GM23338 (cell line): ENCODE measurements around the gene TMA7B. TPM values are rescaled to one million over a fixed set of nuclear protein-coding genes. Genes with fewer than 3 reads are reported as not detected.

Experiments
- ATAC-seq: fragments of 200-7000 bp; cut with Tn5 transposase; 3 replicates; pipeline ENCODE4 v1.9.1; 2020
- DNase-seq: peaks from one replicate; pipeline ENCODE4 v3.0.0-alpha.2; 2015; ENCODE audit warnings: low spot score
- H2AFZ ChIP-seq: fragments of 200-600 bp; sonication (generic); 2 replicates; pipeline ENCODE4 v1.8.0; 2016; ENCODE audit warnings: antibody characterized with exemption, mild to moderate bottlenecking, moderate library complexity
- H3F3A ChIP-seq: fragments of 200-600 bp; sonication (generic); replicated peaks from 2 replicates; pipeline ENCODE4 v1.8.0; 2017; ENCODE audit warnings: antibody characterized with exemption, mixed run types, low read depth
- H3K27ac ChIP-seq: fragments of 200-600 bp; sonication (generic); 2 replicates; pipeline ENCODE4 v1.6.1; 2016; ENCODE audit warnings: low read depth
- H3K27me3 ChIP-seq: fragments of 200-600 bp; sonication (generic); 2 replicates; pipeline ENCODE4 v1.8.0; 2016; ENCODE audit warnings: mild to moderate bottlenecking, mixed run types, moderate library complexity; ENCODE audit not compliant: insufficient read depth
- H3K36me3 ChIP-seq: fragments of 200-600 bp; sonication (generic); 2 replicates; pipeline ENCODE4 v1.8.0; 2016; ENCODE audit warnings: mild to moderate bottlenecking; ENCODE audit not compliant: insufficient read depth
- H3K4me1 ChIP-seq: fragments of 200-600 bp; sonication (generic); 2 replicates; pipeline ENCODE4 v1.8.0; 2016; ENCODE audit warnings: mild to moderate bottlenecking, moderate library complexity; ENCODE audit not compliant: insufficient read depth
- H3K4me2 ChIP-seq: fragments of 200-600 bp; sonication (generic); 2 replicates; pipeline ENCODE4 v1.7.1; 2017; ENCODE audit warnings: mixed run types
- H3K4me3 ChIP-seq: fragments of 200-600 bp; sonication (generic); 2 replicates; pipeline ENCODE4 v1.6.1; 2016; ENCODE audit warnings: mixed run types
- H3K79me2 ChIP-seq: fragments of 200-600 bp; sonication (generic); replicated peaks from 2 replicates; pipeline ENCODE4 v1.8.0; 2017; ENCODE audit warnings: mild to moderate bottlenecking; ENCODE audit not compliant: insufficient read depth
- H3K9me2 ChIP-seq: fragments of 200-600 bp; sonication (generic); 2 replicates; pipeline ENCODE4 v1.8.0; 2017; ENCODE audit not compliant: insufficient read depth
- H4K20me1 ChIP-seq: fragments of 200-600 bp; sonication (generic); replicated peaks from 2 replicates; pipeline ENCODE4 v1.8.0; 2017; ENCODE audit warnings: mild to moderate bottlenecking; ENCODE audit not compliant: insufficient read depth
- H3K27ac Mint-ChIP-seq: 2 replicates; pipeline ENCODE4 v1.8.0; 2020; ENCODE audit warnings: inconsistent platforms, mild to moderate bottlenecking, moderate library complexity, mixed read lengths
- H3K27me3 Mint-ChIP-seq: 3 replicates; pipeline ENCODE4 v1.8.0; 2022; ENCODE audit warnings: low read depth, mild to moderate bottlenecking, moderate library complexity, mixed read lengths, inconsistent platforms; ENCODE audit not compliant: insufficient read depth, poor library complexity
- H3K36me3 Mint-ChIP-seq: 3 replicates; pipeline ENCODE4 v1.8.0; 2021; ENCODE audit warnings: low read depth, mild to moderate bottlenecking, inconsistent platforms, moderate library complexity, mixed read lengths
- H3K4me1 Mint-ChIP-seq: 3 replicates; pipeline ENCODE4 v1.8.0; 2020; ENCODE audit warnings: mild to moderate bottlenecking, inconsistent platforms, mixed read lengths
- H3K4me3 Mint-ChIP-seq: 3 replicates; pipeline ENCODE4 v1.8.0; 2021; ENCODE audit warnings: moderate library complexity, mild to moderate bottlenecking, inconsistent platforms, mixed read lengths
- H3K9me3 Mint-ChIP-seq: 3 replicates; pipeline ENCODE4 v1.8.0; 2020; ENCODE audit warnings: moderate library complexity, mild to moderate bottlenecking, inconsistent platforms, mixed read lengths
- CREB1 ChIP-seq: fragments of 250-450 bp; sonication (Bioruptor Pico); IDR thresholded peaks from 2 replicates; pipeline ENCODE4 v1.5.0; 2020; ENCODE audit warnings: low read depth, mild to moderate bottlenecking, moderate library complexity
- CTCF ChIP-seq, 2 experiments: fragments of 200-600 bp in 1 of 2; sonication (generic) in 1 of 2; conservative IDR thresholded peaks; 2 replicates each; pipeline versions ENCODE4 v1.5.1 to v1.6.1; 2016 to 2017; ENCODE audit warnings: antibody characterized with exemption in 2 of 2, low read depth in 2 of 2, mild to moderate bottlenecking in 2 of 2, moderate library complexity in 1 of 2
- ETS1 ChIP-seq: IDR thresholded peaks from 2 replicates; pipeline ENCODE4 v1.6.1; 2016; ENCODE audit warnings: antibody characterized with exemption
- EZH2 ChIP-seq: fragments of 200-600 bp; sonication (generic); IDR thresholded peaks from one replicate; pipeline ENCODE4 v1.8.0; 2017; ENCODE audit warnings: antibody characterized with exemption, mild to moderate bottlenecking, low read depth; ENCODE audit not compliant: unreplicated experiment
- EZH2phosphoT487 ChIP-seq: fragments of 200-600 bp; sonication (generic); IDR thresholded peaks from one replicate; pipeline ENCODE4 v1.8.1; 2018; ENCODE audit warnings: antibody characterized with exemption; ENCODE audit not compliant: unreplicated experiment
- JUNB ChIP-seq: IDR thresholded peaks from one replicate; pipeline ENCODE4 v1.6.1; 2016; ENCODE audit warnings: antibody characterized with exemption; ENCODE audit not compliant: unreplicated experiment
- POLR2AphosphoS5 ChIP-seq: IDR thresholded peaks from 2 replicates; pipeline ENCODE4 v1.6.1; 2016; ENCODE audit warnings: antibody characterized with exemption, low read depth
- ZNF331 ChIP-seq: fragments of 250-450 bp; sonication (Bioruptor Pico); IDR thresholded peaks from 2 replicates; pipeline ENCODE4 v1.5.0; 2020; ENCODE audit warnings: low read depth, mild to moderate bottlenecking, moderate library complexity
- ZNF462 ChIP-seq: fragments of 250-450 bp; sonication (Bioruptor Pico); IDR thresholded peaks from 2 replicates; pipeline ENCODE4 v1.5.0; 2020; ENCODE audit warnings: mild to moderate bottlenecking, moderate library complexity
- polyA plus RNA-seq: library from polyadenylated mRNA; unstranded; fragments of >200 nt; fragmentation: Nextera tagmentation; extraction: Ambion mirVana; gene quantifications from 2 replicates; pipeline ENCODE4 v1.2.1, GENCODE V29; 2016
- total RNA-seq: library from RNA; depleted of rRNA; stranded (reverse); fragments of >200 nt; shearing (Covaris generic); gene quantifications from 2 replicates; pipeline ENCODE4 v1.2.3, GENCODE V29; 2014

The TMA7B gene
- total and polyA plus RNA-seq, 2 experiments from 2014 or later: not detected

GRCh38 chr22:39942439-39943230, 17.6 kb upstream of the TMA7B start:
- peak overlapping the region; percentile 21; the same call in 1 of the 2 replicates for H3K27ac ChIP-seq
- peaks cover 67% of the 10 kb centered on the region for H3K4me1 Mint-ChIP-seq
- DNase-seq: no peak

GRCh38 chr22:39943337-39943736, 16.9 kb upstream of the TMA7B start:
- Histone ChIP-seq H3K36me3 (no peaks in the 10 kb centered on the region), H3K4me3 (no peak overlapping the region), H4K20me1 (no peaks in the 10 kb centered on the region), H3K4me2 (peak overlapping the region; percentile 66), H3K27ac (no peak overlapping the region), H3K79me2 (no peaks in the 10 kb centered on the region), H3K9me2 (no peaks in the 10 kb centered on the region), H2AFZ (peak overlapping the region; percentile 61), H3K4me1 (peaks cover 67% of the 10 kb centered on the region), H3F3A (peaks cover 5% of the 10 kb centered on the region; the same call in 1 of the 2 replicates), H3K27me3 (no peaks in the 10 kb centered on the region)
- Mint-ChIP-seq H3K36me3 (no peaks in the 10 kb centered on the region), H3K27ac (no peak overlapping the region; the same call in 1 of the 2 replicates), H3K4me1 (peaks cover 62% of the 10 kb centered on the region), H3K9me3 (no peaks in the 10 kb centered on the region), H3K4me3 (no peak overlapping the region), H3K27me3 (peaks cover 4% of the 10 kb centered on the region)
- ATAC-seq: peak; percentile 95
- DNase-seq: peak; percentile 83
- TF ChIP-seq POLR2AphosphoS5: no peak
- no peak for TF ChIP-seq ZNF331
- peak; percentile 49 to 56; a peak in 3 of 4 replicates for TF ChIP-seq CTCF (conservative IDR thresholded peaks at IDR 0.05; ENCODE audit: low read depth in 2 of 2)
- no peak for TF ChIP-seq ETS1
- no peak for TF ChIP-seq JUNB
- TF ChIP-seq EZH2phosphoT487: no peak
- no peak for TF ChIP-seq ZNF462 (CRISPR knock-in tag)

More at GRCh38 chr22:39942439-39943230, 17.6 kb upstream of the TMA7B start:
- H3K4me3 ChIP-seq: no peak overlapping the region
- no peaks in the 10 kb centered on the region for H3K27me3 ChIP-seq
- H3K27ac Mint-ChIP-seq: no peak overlapping the region; the same call in 1 of the 2 replicates
- H3K9me2 ChIP-seq: no peaks in the 10 kb centered on the region
- H3K36me3 ChIP-seq: no peaks in the 10 kb centered on the region
- H3K79me2 ChIP-seq: no peaks in the 10 kb centered on the region
- H3K27me3 Mint-ChIP-seq: peaks cover 4% of the 10 kb centered on the region
- H3K4me2 ChIP-seq: peak overlapping the region; percentile 66
- H3K4me3 Mint-ChIP-seq: no peak overlapping the region
- H2AFZ ChIP-seq: peak overlapping the region; percentile 61
- H3K4me1 ChIP-seq: peaks cover 67% of the 10 kb centered on the region
- no peaks in the 10 kb centered on the region for H3K9me3 Mint-ChIP-seq
- no peaks in the 10 kb centered on the region for H4K20me1 ChIP-seq
- TF ChIP-seq CREB1 (CRISPR knock-in tag): no peak
- TF ChIP-seq EZH2: no peak
- no peak for TF ChIP-seq EZH2phosphoT487
- no peaks in the 10 kb centered on the region for H3K36me3 Mint-ChIP-seq
- H3F3A ChIP-seq: peaks cover 5% of the 10 kb centered on the region; the same call in 1 of the 2 replicates
- no peak for ATAC-seq
